ENCODE results near the gene SLC6A13. TPM values are rescaled to one million over a fixed set of nuclear protein-coding genes. Genes with fewer than 3 reads are reported as not detected.

SLC6A13 gene
- total and polyA plus RNA-seq, 5 donors = 2.1 to 5.8 (median 2.8) TPM

- Histone ChIP-seq H3K27me3 (ENCODE audit: control insufficient read depth, insufficient read depth) (no peaks in the 10 kb centered on the region), H3K4me1 (ENCODE audit: control insufficient read depth, insufficient read depth, low read length) (no peaks in the 10 kb centered on the region), H3K9me3 (ENCODE audit: control insufficient read depth, low read length) (no peaks in the 10 kb centered on the region), H3K27ac (ENCODE audit: low read length) (no peak overlapping the region), H3K4me3 (ENCODE audit: low read length) (no peak overlapping the region)
- WGBS = 68% methylated on average over 3 of the region's 3 CpGs
- ATAC-seq = no peak
- DNase-seq = no peak
- intact Hi-C loops (cut with DNase I) = no loop called here
These were observed 29.0 kb downstream of the SLC6A13 start for GRCh38 chr12:233615-233968.

- no peaks in the 10 kb centered on the region for H3K4me1 ChIP-seq (ENCODE audit: control insufficient read depth, insufficient read depth, low read length)
- no peak overlapping the region for H3K27ac ChIP-seq (ENCODE audit: low read length)
- no peak overlapping the region for H3K4me3 ChIP-seq (ENCODE audit: low read length)
- 42% methylated on average over 19 of the region's 19 CpGs for WGBS
- DNase-seq (no peak), ATAC-seq (peak; percentile 10 to 35)
- no peaks in the 10 kb centered on the region for H3K9me3 ChIP-seq (ENCODE audit: control insufficient read depth, low read length)
- intact Hi-C loops (cut with DNase I) = no loop called here
- H3K27me3 ChIP-seq (ENCODE audit: control insufficient read depth, insufficient read depth) = no peaks in the 10 kb centered on the region
These were observed 29.7 kb downstream of the SLC6A13 start for GRCh38 chr12:232731-233614.

GRCh38 chr12:230925-231671 lies 31.5 kb downstream of the SLC6A13 start:
- Histone ChIP-seq H3K4me3 (ENCODE audit: low read length) (no peak overlapping the region), H3K27ac (ENCODE audit: low read length) (no peak overlapping the region), H3K9me3 (ENCODE audit: control insufficient read depth, low read length) (no peaks in the 10 kb centered on the region), H3K27me3 (ENCODE audit: control insufficient read depth, insufficient read depth) (no peaks in the 10 kb centered on the region), H3K4me1 (ENCODE audit: control insufficient read depth, insufficient read depth, low read length) (no peaks in the 10 kb centered on the region)
- WGBS = 56% methylated on average over 14 of the region's 14 CpGs
- DNase-seq = no peak
- intact Hi-C loops (cut with DNase I) = no loop called here
- no peak for ATAC-seq

GRCh38 chr12:229441-230191 lies 33.0 kb downstream of the SLC6A13 start:
- WGBS = 76% methylated on average over 26 of the region's 26 CpGs
- H3K27me3 ChIP-seq (ENCODE audit: control insufficient read depth, insufficient read depth) = no peaks in the 10 kb centered on the region
- ATAC-seq = no peak
- H3K4me3 ChIP-seq (ENCODE audit: low read length) = no peak overlapping the region
- H3K9me3 ChIP-seq (ENCODE audit: control insufficient read depth, low read length) = no peaks in the 10 kb centered on the region
- intact Hi-C loops (cut with DNase I) = no loop called here
- no peaks in the 10 kb centered on the region for H3K4me1 ChIP-seq (ENCODE audit: control insufficient read depth, insufficient read depth, low read length)
- no peak overlapping the region for H3K27ac ChIP-seq (ENCODE audit: low read length)
- no peak for DNase-seq

- no peak overlapping the region for H3K27ac ChIP-seq (ENCODE audit: low read length)
- no peaks in the 10 kb centered on the region for H3K4me1 ChIP-seq (ENCODE audit: control insufficient read depth, insufficient read depth, low read length)
- WGBS = 69% methylated on average over 3 of the region's 3 CpGs
- no peaks in the 10 kb centered on the region for H3K27me3 ChIP-seq (ENCODE audit: control insufficient read depth, insufficient read depth)
- H3K9me3 ChIP-seq (ENCODE audit: control insufficient read depth, low read length) = no peaks in the 10 kb centered on the region
- intact Hi-C loops (cut with DNase I) = no loop called here
- ATAC-seq = no peak
- no peak for DNase-seq
- H3K4me3 ChIP-seq (ENCODE audit: low read length) = no peak overlapping the region
These were observed 33.8 kb downstream of the SLC6A13 start for GRCh38 chr12:228846-229200.

GRCh38 chr12:227923-228845 lies 34.5 kb downstream of the SLC6A13 start:
- ATAC-seq (no peak), DNase-seq (no peak)
- intact Hi-C loops (cut with DNase I) = no loop called here
- WGBS = 77% methylated on average over 18 of the region's 18 CpGs
- H3K27me3 ChIP-seq (ENCODE audit: control insufficient read depth, insufficient read depth) = no peaks in the 10 kb centered on the region
- no peaks in the 10 kb centered on the region for H3K4me1 ChIP-seq (ENCODE audit: control insufficient read depth, insufficient read depth, low read length)
- no peak overlapping the region for H3K27ac ChIP-seq (ENCODE audit: low read length)
- H3K4me3 ChIP-seq (ENCODE audit: low read length) = no peak overlapping the region
- no peaks in the 10 kb centered on the region for H3K9me3 ChIP-seq (ENCODE audit: control insufficient read depth, low read length)

- Histone ChIP-seq H3K27ac (ENCODE audit: low read length) (no peak overlapping the region), H3K9me3 (ENCODE audit: control insufficient read depth, low read length) (no peaks in the 10 kb centered on the region), H3K4me1 (ENCODE audit: control insufficient read depth, insufficient read depth, low read length) (no peaks in the 10 kb centered on the region), H3K27me3 (ENCODE audit: control insufficient read depth, insufficient read depth) (no peaks in the 10 kb centered on the region), H3K4me3 (ENCODE audit: low read length) (no peak overlapping the region)
- ATAC-seq (no peak), DNase-seq (no peak)
- intact Hi-C loops (cut with DNase I) = no loop called here
- WGBS = 89% methylated on average over 7 of the region's 7 CpGs
These were observed 35.2 kb downstream of the SLC6A13 start for GRCh38 chr12:227286-227915.

GRCh38 chr12:226401-226800 lies 36.2 kb downstream of the SLC6A13 start:
- Histone ChIP-seq H3K4me1 (ENCODE audit: control insufficient read depth, insufficient read depth, low read length) (no peaks in the 10 kb centered on the region), H3K27ac (ENCODE audit: low read length) (no peak overlapping the region), H3K9me3 (ENCODE audit: control insufficient read depth, low read length) (no peaks in the 10 kb centered on the region), H3K27me3 (ENCODE audit: control insufficient read depth, insufficient read depth) (no peaks in the 10 kb centered on the region), H3K4me3 (ENCODE audit: low read length) (no peak overlapping the region)
- DNase-seq (no peak), ATAC-seq (no peak)
- intact Hi-C loops (cut with DNase I) = no loop called here
- WGBS = 83% methylated on average over 14 of the region's 14 CpGs

GRCh38 chr12:225012-225411 lies 37.6 kb downstream of the SLC6A13 start:
- Histone ChIP-seq H3K27ac (ENCODE audit: low read length) (no peak overlapping the region), H3K4me3 (ENCODE audit: low read length) (no peak overlapping the region), H3K4me1 (ENCODE audit: control insufficient read depth, insufficient read depth, low read length) (no peaks in the 10 kb centered on the region), H3K27me3 (ENCODE audit: control insufficient read depth, insufficient read depth) (no peaks in the 10 kb centered on the region), H3K9me3 (ENCODE audit: control insufficient read depth, low read length) (no peaks in the 10 kb centered on the region)
- 92% methylated on average over 18 of the region's 18 CpGs for WGBS
- DNase-seq = no peak
- no peak for ATAC-seq
- intact Hi-C loops (cut with DNase I) = no loop called here

GRCh38 chr12:224330-224729 lies 38.3 kb downstream of the SLC6A13 start:
- intact Hi-C loops (cut with DNase I) = no loop called here
- H3K4me1 ChIP-seq (ENCODE audit: control insufficient read depth, insufficient read depth, low read length) = no peaks in the 10 kb centered on the region
- no peak overlapping the region for H3K27ac ChIP-seq (ENCODE audit: low read length)
- no peaks in the 10 kb centered on the region for H3K9me3 ChIP-seq (ENCODE audit: control insufficient read depth, low read length)
- WGBS = 86% methylated on average over 9 of the region's 9 CpGs
- H3K27me3 ChIP-seq (ENCODE audit: control insufficient read depth, insufficient read depth) = no peaks in the 10 kb centered on the region
- ATAC-seq (no peak), DNase-seq (no peak)
- no peak overlapping the region for H3K4me3 ChIP-seq (ENCODE audit: low read length)
